ENCODE measurements around the gene MTCL1.

GRCh38 chr18:8701546-8702118 lies 3.7 kb upstream of the MTCL1 start:
- TF ChIP-seq, protein P1, sequence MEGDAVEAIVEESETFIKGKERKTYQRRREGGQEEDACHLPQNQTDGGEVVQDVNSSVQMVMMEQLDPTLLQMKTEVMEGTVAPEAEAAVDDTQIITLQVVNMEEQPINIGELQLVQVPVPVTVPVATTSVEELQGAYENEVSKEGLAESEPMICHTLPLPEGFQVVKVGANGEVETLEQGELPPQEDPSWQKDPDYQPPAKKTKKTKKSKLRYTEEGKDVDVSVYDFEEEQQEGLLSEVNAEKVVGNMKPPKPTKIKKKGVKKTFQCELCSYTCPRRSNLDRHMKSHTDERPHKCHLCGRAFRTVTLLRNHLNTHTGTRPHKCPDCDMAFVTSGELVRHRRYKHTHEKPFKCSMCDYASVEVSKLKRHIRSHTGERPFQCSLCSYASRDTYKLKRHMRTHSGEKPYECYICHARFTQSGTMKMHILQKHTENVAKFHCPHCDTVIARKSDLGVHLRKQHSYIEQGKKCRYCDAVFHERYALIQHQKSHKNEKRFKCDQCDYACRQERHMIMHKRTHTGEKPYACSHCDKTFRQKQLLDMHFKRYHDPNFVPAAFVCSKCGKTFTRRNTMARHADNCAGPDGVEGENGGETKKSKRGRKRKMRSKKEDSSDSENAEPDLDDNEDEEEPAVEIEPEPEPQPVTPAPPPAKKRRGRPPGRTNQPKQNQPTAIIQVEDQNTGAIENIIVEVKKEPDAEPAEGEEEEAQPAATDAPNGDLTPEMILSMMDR (IDR thresholded peaks at IDR 0.05): no peak
- TF ChIP-seq POLR2A (IDR thresholded peaks at IDR 0.05): no peak
